GM12892 (cell line): ENCODE data around the gene STK40.

Experiments used
- POLR2A ChIP-seq: IDR thresholded peaks from 2 replicates; pipeline ENCODE4 v1.6.1; 2011; ENCODE audit warnings: low read depth, low read length, control low read depth
- POLR2AphosphoS5 ChIP-seq: IDR thresholded peaks from 2 replicates; pipeline ENCODE4 v1.6.1; 2011; ENCODE audit warnings: low read depth, low read length, control low read depth

GRCh38 chr1:36304970-36305914 lies 80.5 kb downstream of the STK40 start:
- TF ChIP-seq POLR2AphosphoS5 (no peak), POLR2A (no peak)
